ENCODE data around the gene ILDR1.

- no peak for TF ChIP-seq CTCF (IDR thresholded peaks at IDR 0.05; ENCODE audit: low read depth, low read length)
- no peak for TF ChIP-seq EZH2phosphoT487 (IDR thresholded peaks at IDR 0.05; ENCODE audit: low read depth)
These were observed at the start of gene ILDR1 for GRCh38 chr3:122021811-122022401.

Data from OCI-LY3 (cell line).